Muscle of back (tissue), 11 donors: ENCODE measurements around the gene DOCK7. TPM values are rescaled to one million over a fixed set of nuclear protein-coding genes. Genes with fewer than 3 reads are reported as not detected.

Experiments used
- DNase-seq, 3 donors: peaks; one replicate each; pipeline versions ENCODE4 v3.0.0 to v3.0.0-alpha.2; 2013
- polyA plus RNA-seq, 10 donors: library from polyadenylated mRNA; unstranded; fragments of 120-200 nt; gene quantifications; one replicate each; pipeline ENCODE4 v1.2.1, GENCODE V29; 2013; ENCODE audit not compliant: insufficient read length in 10 of 10

Gene DOCK7
- polyA plus RNA-seq, 10 donors: 29.3 to 39.5 (median 35.3) TPM

DNA sequence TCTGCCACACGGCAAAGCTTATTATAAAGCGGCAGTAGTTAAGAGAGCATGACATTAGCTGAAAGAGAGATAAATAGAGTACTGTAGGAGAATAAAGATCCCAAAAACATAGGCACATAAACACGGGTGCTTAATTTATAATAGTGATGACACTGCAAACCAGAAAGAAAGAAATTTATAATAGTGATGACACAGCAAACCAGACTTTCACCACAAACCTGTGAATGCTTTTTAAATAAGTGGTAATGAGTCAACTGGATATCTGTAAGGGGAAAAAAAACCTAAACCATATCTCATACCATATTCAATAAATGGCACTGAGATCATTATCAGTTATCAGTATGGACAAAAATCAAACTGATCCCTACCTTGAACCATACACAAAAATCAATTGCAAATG, 225.8 kb downstream of the DOCK7 start:
- DNase-seq: no peak

DNA sequence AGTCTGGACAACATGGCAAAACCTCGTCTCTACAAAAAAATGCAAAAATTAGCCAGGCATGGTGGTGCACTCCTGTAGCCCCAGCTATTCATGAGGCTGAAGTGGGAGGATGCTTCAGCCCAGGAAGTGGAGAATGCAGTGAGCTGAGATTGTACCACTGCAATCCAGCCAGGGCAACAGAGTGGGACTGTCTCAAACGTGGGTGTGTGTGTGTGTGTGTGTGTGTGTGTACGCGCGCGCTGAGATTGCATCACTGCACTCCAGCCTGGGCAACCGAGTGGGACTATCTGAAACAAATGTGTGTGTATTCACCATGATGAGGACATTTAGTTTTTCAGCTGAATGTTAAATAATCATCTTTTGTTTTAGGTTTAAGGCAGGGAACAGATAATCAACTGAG, 230.2 kb downstream of the DOCK7 start:
- DNase-seq: no peak

DNA sequence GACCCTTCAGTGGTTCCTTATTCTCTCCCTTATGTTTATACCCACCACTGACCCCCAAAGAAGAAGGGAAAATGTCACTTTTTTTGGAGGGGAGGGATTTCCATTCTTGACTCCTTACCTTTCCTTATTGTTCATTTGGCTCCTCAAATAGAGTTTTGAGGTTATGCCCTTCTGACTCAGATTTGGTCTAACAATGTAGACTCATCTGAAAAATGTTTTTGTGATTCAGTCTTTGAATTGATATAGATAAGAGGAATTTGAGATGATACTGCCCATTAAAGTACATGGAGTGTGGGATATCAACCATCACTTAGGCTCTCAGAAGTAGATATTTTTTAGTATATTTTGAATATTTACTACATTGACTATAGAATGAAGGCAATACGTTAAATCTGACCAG, 235.2 kb downstream of the DOCK7 start:
- DNase-seq: no peak

DNA sequence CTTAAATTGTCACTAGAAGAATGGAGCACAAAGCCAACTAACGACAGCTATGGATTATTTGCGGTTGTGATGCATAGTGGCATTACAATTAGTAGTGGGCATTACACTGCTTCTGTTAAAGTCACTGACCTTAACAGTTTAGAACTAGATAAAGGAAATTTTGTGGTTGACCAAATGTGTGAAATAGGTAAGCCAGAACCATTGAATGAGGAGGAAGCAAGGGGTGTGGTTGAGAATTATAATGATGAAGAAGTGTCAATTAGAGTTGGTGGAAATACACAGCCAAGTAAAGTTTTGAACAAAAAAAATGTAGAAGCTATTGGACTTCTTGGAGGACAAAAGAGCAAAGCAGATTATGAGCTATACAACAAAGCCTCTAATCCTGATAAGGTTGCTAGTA, 237.9 kb downstream of the DOCK7 start:
- DNase-seq: no peak

DNA sequence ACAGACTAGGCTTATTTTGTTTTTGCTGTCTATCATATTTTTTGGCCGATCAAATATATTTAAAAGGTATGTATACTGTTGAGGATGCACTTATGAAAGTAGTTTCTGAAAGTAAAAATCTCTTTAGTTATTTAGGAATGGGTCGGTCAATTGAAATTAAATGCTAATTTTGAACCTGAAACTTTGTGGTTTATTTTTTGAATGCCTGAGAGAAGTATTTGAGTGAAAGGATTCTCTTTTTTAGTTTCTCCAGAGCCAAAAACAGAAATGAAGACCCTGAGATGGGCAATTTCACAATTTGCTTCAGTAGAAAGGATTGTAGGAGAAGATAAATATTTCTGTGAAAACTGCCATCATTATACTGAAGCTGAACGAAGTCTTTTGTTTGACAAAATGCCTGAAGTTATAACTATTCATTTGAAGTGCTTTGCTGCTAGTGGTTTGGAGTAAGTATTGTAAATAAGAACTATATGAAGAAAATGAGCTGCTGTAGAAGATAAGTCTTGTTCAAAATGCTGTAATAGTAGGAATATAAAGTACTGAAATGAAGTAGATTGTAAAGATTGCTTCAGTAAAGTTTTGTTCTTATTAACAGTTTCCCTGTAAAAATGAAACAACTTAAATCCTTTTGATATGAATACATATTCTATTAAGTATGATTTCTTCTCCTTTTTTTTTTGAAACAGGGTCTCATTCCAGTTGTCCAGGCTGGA, 239.8 kb downstream of the DOCK7 start:
- DNase-seq: no peak

DNA sequence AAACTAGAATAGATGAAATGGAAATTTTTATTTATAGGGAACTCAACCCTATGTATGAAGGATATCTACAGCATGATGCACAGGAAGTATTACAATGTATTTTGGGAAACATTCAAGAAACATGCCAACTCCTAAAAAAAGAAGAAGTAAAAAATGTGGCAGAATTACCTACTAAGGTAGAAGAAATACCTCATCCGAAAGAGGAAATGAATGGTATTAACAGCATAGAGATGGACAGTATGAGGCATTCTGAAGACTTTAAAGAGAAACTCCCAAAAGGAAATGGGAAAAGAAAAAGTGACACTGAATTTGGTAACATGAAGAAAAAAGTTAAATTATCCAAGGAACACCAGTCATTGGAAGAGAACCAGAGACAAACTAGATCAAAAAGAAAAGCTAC, 243.5 kb downstream of the DOCK7 start:
- no peak for DNase-seq

DNA sequence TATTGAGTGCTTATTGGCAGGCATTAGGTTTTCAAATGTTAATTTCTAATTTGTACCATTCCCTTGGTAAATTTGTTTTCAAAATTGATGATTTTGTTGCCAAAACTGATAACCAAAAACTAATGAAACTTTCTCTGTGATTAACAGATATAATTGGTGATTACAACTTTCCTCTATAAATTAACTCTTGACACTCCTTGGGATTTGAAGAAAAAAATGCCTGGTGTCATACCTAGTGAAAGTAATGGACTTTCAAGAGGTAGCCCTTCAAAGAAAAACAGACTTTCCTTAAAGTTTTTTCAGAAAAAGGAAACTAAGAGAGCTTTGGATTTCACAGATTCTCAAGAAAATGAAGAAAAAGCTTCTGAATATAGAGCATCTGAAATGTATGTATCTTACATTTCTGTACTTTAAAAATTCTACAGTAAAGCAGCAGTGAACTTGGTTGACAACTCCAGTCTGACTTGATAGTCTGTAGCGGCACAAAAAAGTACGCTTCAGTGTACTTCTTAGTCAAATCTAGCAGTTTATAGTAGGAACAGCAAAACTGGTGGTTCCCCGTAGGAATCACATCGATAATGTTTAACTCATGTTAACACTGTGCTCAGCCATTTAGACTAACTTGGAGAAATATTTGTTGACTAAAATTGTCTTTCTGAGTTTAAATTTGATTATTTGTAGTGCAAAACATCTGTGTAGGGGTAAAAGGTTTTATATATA, 248.4 kb downstream of the DOCK7 start:
- no peak for DNase-seq

DNA sequence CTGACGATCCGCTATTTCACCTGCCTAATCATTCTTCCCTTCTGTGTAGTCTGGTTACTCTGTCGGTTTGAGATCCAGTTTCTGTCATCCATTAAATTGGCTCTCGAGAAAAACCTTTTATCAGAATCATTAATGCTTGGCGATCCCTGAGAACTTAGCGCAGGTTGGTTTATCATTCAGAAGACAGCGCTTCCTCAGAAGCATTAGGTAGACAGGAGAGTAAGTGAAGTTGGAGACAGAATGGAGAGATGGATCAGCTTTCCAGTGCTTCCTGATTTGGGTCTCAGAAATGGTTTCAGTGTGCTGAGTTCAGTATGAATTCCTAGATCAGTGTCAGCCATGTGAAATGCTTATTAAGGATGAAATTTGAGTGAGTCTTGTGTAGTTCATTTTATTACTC, 250.0 kb downstream of the DOCK7 start:
- DNase-seq: peak in 1 of 3 donors; percentile 51

DNA sequence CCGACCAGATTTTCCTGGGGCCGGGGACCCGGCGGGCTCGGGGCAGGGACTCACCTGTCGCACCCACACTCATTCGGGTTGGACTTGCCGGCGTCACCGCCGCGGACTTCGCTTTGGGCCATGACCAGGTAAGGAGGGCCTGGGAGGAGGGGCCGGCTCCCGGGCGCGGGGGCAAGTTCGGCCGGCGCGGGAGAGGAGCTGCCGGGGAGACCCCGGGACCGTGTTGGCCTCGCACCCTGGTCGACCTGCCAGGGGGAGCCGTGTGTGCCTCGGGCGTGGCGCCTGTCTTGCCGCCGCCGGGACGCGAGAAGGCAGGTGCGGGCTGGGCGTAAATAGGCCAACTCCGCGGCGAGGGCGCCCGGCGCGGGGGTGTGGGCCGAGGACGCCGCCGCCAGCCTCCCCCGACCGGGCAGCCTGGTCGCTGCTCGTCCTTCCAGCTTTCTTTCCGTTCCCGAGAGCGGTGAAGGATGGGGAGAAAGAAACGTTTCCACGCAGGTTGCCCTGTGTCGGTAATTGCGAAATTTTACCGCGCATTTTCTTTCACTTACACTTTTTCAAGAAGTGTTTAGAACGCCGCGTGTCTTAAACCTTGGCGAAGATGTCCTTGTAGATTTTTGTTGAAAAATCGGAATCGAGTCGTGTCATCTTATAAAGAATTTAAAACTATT, 250.8 kb downstream of the DOCK7 start:
- DNase-seq: peak in 1 of 3 donors; percentile 18

DNA sequence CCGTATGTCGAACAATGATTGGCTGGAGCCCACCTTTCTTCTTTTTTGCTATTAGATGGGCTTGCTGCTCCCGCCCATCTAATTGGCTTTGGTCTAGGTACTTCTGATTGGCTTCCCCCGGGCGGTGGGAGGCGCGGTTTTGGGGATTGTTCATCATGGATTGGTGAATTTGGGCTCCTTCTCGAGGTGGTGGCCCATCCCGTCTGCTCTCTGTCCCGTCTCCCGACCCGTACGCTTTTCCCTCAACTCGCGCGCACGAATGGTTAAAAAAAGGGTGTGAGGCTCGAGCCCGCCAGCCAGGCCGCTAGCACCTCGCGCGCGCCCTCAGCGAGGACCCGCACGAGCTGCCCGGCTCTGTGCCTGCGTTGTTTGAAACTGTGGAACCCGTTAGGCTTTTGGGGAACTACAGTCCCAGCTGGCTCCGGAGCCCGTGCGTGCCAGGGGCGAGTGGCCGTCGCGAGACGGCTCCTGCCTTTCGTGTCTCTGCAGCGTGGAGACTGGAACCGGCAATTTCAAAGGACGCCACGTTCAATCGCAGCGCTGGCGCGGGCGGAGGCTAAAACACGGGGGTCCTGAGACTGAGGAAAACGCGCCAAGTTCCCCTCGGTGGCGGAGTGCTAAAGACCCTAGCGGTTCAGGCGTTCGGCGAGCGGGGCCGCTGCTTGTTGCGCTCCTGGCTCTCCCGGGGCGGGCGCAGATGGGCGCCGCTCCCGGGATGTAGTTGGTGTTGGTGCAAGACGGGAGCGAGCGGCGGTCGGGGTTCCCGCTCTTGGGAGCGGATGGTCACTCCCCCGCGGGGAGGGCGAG, 251.5 kb downstream of the DOCK7 start, which contains the start of gene USP1:
TSS of gene USP1 (plus strand) at position 584 of the 807 bp plus-strand sequence. CDS start 2,819 bp downstream, outside the sequence.
- peak; percentile 99 to 100 (median 100) for DNase-seq

DNA sequence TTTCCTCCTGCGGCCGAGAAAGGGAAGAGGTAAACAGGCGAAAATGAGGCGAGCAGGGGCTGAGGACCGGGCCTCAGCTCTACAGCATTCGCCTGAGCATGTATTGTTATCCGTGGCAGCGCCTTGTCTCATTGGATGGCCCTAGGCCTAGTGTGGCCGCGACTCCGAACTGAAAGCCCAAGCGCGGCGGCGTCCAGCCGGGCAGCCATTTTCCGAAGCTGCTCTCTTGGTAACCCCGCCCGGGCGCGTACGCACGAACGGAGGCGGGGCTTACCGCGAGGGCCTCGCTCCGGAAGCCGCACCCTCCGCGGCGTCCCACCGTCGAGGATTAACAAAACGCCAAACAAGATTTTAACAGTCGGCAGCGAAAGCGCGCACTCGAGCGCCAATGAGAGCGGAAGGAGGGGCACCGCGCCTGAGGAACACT, 252.1 kb downstream of the DOCK7 start:
- no peak for DNase-seq

DNA sequence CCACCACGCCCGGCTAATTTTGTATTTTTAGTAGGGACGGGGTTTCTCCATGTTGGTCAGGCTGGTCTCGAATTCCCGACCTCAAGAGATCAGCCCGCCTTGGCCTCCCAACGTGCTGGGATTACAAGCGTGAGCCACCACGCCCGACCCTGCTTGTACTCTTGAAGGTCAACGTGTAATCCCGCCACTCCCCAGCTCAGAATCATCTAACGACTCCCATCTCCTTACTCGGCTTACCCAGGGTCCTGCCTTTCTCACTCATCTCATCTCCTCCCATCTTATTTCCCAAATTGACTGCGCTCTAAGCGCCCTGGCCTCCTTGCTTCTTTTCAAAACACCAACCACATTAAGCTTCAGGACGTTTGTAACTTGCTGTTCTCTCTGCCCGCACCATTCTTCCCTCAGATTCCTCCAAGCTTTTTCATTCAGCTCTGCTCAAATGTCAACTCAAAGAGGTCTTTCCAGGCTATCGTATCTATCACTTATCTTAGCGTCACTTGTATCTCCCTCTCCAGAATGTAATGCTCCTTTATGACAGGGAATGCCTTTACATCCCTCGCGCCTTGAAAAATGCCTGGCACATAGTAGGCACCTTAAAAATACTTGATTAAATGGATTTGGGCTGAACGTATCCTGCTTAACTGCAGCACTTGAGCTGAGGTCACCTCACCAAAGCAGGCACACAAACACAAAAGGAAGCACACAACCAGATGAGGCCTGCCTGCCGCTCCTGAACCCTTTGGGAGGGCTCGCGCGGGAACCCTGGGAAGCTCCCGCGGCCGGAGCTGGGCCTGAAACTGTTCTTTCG, 252.8 kb downstream of the DOCK7 start:
- DNase-seq: no peak

DNA sequence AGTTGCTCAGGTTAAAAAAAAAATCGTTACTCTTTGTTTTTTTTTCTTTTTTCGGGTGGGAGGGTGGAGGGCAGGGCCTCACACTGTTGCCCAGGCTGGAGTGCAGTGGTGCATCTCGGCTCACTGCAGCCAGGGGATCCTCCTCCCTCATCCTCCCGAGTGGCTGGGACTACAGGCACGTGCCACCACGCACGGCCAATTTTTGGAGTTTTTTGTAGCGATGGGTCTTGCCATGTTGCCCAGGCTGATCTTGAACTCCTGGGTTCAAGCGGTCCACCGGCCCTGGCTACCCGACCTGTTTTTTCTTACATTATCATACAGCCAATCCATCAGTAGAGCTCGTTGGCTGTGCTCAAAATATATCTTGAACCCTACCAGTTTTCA, 253.6 kb downstream of the DOCK7 start:
- no peak for DNase-seq

DNA sequence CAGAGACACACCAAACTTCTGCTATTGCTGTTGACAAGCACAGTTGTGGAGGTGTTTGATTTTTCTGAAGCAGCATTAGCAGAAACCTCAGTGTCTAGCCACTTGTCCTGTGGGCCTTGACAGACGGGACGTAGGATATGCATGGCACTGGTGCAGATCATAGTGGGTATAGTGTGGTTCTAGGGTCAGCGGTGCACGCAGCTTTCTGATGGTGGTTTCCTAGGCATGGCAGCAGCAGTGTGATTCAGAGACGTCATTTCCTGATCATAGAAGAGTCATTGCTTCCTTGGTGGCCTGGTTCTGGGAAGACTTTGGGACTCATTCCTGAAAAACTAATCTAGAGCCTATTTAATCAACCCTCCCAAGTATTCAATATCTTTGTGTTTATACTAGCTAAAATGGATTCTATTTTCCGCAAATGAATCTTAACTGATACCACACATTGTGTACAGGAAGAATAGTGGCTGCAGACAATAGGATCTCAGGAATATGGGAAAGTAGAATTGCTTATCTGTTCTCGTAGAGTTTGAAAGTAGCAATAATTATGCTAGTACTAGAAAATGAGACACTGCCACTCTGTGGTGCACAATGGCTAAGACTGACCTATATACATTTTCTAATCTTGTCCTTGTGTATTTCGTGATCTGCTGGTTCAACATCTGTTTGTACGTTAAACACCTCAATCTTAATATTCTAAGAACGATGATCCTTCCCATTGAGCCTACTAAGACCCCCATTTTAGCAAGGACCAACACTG, 254.1 kb downstream of the DOCK7 start:
- peak in 1 of 3 donors; percentile 53 for DNase-seq

DNA sequence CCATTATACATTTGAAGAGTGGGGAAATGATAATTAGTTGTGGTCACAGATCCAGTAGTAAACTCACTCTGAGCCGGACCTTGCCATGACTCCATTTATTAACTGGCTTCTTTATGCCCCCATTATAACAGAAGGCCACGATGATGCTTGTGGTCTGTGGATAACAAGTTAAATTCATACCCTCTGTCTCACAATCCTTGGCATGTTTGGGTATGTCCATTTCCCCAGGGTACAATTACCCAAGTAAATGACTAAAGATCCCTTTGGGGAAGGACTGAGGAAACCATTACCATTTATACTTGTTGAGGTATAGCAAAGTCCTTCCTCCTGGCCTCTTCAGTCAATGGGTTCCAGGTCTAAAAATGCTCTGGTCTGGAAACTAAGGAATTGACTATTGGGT, 258.6 kb downstream of the DOCK7 start:
- DNase-seq: no peak

DNA sequence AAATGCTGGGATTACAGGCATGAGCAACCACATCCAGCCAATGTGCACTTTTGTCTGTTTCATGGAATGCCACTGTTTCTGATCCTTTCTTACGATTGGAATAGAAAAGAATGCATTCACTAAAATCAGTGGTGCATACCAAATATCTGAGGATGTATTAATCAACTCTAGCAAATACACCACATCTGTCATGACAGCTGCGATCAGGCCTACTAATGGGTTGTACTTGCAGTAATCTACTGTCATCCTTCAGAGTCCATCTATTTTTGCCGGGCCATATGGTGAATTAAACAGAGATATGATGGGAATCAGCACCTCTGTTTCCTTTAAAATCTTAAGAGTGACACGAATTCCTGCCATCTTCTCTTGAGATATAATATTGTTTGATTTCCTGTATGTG, 259.8 kb downstream of the DOCK7 start:
- DNase-seq: no peak

DNA sequence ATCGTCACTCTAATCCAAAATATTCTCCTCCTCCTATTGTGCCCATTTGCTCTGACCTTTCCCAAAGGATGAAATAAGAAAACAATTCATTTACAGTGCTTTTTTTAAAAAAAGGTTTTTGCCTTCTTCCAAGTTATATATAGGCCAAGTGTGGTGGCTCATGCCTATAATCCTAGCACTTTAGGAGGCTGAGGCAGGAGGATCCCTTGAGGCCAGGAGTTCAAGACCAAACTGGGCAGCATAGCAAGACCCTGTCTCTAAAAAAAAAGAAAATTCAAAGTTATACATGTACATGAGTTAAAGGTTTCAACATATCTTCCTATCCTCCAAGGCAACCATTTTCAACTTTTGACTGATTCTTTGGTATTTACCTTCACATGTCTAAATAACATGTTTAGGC, 261.4 kb downstream of the DOCK7 start:
- DNase-seq: no peak

DNA sequence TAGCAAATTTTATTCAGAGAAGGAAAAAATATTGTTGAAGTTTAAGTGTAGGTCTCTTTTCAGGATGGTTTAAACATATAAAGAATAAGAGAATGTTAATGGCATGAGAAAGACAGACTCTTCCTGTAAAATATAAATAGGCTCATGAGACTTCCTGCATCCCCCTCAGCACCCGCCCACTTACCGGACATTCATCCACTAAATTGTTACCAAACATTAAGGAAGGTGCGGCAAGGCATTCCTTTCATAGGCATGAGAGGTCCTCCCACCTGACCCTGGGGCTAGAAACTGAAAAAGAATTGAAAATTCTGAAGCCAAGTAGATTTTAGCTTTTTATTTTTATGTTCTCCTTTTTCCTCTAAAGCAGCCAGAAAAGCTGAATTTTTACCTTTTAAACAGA, 261.9 kb downstream of the DOCK7 start:
- DNase-seq: no peak

DNA sequence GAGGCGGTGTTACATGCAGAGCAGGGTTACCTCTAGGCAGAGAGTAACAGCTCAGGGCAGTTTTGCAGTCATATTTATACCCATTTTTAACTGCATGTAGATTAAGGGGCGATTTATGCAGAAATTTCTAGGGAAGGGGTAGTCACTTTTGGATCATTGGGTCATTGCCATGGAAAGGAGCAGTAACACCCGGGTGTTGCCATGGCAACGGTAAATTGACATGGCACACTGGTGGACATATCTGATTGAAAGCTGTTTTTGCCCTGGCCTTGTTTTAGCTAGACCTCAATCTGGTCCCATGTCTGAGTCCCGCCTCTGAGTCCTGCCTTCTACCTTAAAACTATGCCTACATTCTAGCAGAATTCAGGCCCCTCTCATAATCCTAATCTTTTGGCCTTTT, 263.1 kb downstream of the DOCK7 start:
- DNase-seq: no peak

DNA sequence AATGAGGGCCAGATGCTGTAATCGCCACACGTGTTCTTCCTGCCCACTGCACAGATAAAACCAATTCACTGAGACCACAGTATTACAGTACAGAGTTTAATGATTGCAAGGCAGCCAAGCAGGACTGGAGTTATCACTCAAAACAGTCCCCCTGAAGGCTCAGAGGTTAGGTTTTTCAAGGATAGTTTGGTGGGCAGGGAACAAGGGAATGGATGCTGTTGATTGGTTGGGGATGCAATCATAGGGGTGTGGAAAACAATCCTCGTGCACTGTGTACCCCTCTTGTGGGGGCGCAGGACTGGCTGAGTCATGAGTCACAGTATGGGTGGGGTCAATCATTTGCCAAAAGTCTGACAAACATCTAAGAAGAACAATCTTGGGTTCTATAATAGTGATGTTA, 263.8 kb downstream of the DOCK7 start:
- DNase-seq: no peak
